GM19099 (cell line): ENCODE measurements around the gene MARK3.

Experiments used
- POLR2A ChIP-seq: IDR thresholded peaks from 3 replicates; pipeline ENCODE4 v1.6.1; 2011; ENCODE audit warnings: low read depth; ENCODE audit not compliant: insufficient read length; ENCODE audit errors: extremely low read depth

The MARK3 gene

DNA sequence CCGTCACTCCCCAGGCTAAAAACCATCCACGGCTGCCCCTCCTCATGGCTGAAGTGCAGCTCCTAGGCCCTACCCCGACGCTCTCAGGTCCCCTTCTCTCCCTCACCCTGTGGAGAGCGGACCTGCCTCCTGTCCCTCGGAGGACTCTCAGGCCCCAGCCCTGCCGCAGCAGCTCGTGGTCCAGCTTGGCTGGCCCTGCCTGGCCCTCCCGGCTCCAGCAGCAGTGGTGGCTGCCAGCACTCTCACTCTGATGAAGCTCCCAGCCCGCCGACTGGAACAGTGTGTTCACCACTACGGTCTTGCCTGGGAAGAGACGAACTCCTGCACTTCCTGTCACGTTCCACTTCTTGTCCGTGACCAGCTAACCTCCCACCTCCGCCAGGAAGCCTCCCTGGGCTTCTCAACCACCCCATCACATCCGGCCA is 166.1 kb downstream of the MARK3 start:
- TF ChIP-seq POLR2A: no peak

DNA sequence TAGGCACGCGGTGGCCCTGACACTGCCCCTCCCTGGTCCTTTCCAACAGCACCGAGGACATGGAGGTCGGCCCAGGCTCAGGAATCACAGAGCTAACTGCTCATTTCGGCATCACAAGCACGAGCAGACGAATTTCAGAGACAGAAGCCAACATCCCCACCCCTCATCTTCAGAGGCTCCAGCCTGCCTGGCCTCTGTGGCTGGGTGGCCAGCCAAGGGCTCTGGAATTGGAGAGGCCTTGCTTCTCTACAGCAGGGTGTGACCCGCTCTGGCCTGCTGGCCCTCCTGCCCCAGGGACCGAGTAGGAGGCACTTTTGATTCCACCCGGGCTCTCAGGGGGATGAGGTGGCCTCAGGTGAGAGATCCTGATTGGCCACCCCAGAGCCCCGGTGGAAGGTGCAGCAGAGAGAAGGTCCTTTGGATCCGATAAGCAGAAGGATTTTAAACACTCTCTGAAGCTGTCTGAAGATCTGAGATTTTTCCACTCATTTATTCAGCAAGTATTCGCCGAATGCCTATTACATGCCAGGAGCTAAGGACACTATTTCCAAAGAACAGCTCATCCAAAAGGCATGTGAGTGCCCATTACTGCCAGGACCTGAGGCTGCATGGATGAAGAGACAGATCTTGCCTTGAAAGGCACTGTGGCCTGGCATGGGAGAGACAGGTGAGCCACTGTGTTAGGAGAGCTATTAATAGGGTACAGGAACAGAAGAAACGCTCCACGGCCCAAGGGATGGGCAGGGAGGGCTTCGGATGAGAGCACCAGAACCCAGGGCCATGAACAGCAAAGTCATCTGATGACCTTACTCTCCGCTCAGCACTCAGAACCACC is 167.0 kb downstream of the MARK3 start:
- TF ChIP-seq POLR2A: no peak

DNA sequence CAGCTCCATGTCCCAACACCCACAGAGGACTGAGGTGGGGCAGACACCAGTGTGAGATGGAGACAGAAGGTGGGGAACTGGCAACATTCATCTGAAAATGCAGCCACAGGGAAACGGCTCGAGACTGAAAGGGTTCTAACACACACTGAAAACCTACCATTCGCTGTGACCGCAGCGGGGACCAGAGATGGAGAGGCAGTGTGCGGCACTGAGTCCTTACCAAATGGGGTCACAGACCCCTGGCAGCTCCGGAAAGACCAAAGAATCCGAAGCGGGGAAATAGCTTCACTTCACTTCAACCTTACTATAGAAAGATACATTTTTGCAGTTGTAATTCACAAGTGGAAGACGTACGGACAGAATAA is 167.6 kb downstream of the MARK3 start:
- no peak for TF ChIP-seq POLR2A
